Measurements from ENCODE around the gene PGA5.

DNA sequence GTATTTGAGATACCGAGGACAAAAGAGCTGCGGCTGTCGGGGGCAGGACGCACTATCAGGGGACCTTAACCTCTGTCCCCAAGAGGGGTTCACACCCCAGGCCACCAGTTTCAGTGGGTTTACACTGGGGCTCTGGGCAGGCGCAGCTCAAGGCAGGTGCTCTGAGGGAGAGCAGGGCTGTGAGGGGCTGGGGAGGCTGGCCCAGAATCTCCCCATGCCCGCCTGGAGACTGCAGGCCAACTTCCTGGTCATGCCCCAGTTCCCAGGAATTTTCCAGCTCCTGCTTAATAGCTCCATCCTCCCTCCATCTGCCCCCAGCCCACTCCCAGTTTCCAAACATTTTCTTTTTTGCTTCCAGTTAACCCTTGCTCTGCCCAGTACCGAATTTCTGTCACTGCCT, 45.3 kb upstream of the PGA5 start:
- TF ChIP-seq MXI1 (conservative IDR thresholded peaks at IDR 0.05; ENCODE audit: poor library complexity, severe bottlenecking) (no peak), EP300 (conservative IDR thresholded peaks at IDR 0.05; ENCODE audit: poor library complexity, severe bottlenecking) (no peak), POLR2AphosphoS5 (IDR thresholded peaks at IDR 0.05) (no peak), RAD21 (conservative IDR thresholded peaks at IDR 0.05) (no peak), SMC3 (conservative IDR thresholded peaks at IDR 0.05; ENCODE audit: poor library complexity) (no peak), EZH2 (IDR thresholded peaks at IDR 0.05; ENCODE audit: borderline replicate concordance, insufficient read depth, low read length, poor library complexity, severe bottlenecking) (no peak)
- TF ChIP-seq, protein P1, sequence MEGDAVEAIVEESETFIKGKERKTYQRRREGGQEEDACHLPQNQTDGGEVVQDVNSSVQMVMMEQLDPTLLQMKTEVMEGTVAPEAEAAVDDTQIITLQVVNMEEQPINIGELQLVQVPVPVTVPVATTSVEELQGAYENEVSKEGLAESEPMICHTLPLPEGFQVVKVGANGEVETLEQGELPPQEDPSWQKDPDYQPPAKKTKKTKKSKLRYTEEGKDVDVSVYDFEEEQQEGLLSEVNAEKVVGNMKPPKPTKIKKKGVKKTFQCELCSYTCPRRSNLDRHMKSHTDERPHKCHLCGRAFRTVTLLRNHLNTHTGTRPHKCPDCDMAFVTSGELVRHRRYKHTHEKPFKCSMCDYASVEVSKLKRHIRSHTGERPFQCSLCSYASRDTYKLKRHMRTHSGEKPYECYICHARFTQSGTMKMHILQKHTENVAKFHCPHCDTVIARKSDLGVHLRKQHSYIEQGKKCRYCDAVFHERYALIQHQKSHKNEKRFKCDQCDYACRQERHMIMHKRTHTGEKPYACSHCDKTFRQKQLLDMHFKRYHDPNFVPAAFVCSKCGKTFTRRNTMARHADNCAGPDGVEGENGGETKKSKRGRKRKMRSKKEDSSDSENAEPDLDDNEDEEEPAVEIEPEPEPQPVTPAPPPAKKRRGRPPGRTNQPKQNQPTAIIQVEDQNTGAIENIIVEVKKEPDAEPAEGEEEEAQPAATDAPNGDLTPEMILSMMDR (IDR thresholded peaks at IDR 0.05; ENCODE audit: poor library complexity, severe bottlenecking): no peak

All from neural cell (in vitro differentiated cells).